NCI-H510A treated with DMSO at 0.1 percent for 48 hours (cell line): ENCODE measurements around the gene PAWR.
A peak's percentile ranks its signal among the peaks of the same experiment; 100 is the strongest.
"Not testable (repeated sequence)": the region's sequence is repeated elsewhere in the genome, so short reads cannot be mapped to it uniquely, and the experiment has no call there.

Experiments
- DNase-seq: peaks from one replicate; lab custom pipeline; 2025; lab: John Stamatoyannopoulos, UW

Gene PAWR

GRCh38 chr12:79686171-79686570, 4.6 kb downstream of the PAWR start:
- peak; percentile 19 for DNase-seq

- DNase-seq: no peak
These were observed 5.7 kb downstream of the PAWR start for GRCh38 chr12:79685068-79685467.

- not testable (repeated sequence) for DNase-seq
These were observed 6.4 kb downstream of the PAWR start for GRCh38 chr12:79684338-79684737.

- no peak for DNase-seq
These were observed 8.2 kb downstream of the PAWR start for GRCh38 chr12:79682593-79682992.

GRCh38 chr12:79681008-79681590, 9.7 kb downstream of the PAWR start:
- peak; percentile 35 for DNase-seq

GRCh38 chr12:79680051-79680450, 10.7 kb downstream of the PAWR start:
- DNase-seq: no peak

GRCh38 chr12:79678306-79678705, 12.5 kb downstream of the PAWR start:
- DNase-seq: no peak

GRCh38 chr12:79677672-79678071, 13.1 kb downstream of the PAWR start:
- DNase-seq: no peak

GRCh38 chr12:79676579-79676978, 14.2 kb downstream of the PAWR start:
- no peak for DNase-seq

GRCh38 chr12:79674629-79675028, 16.1 kb downstream of the PAWR start:
- DNase-seq: no peak

- DNase-seq: peak; percentile 53
These were observed 17.4 kb downstream of the PAWR start for GRCh38 chr12:79673354-79673753.

GRCh38 chr12:79668113-79668512, 22.7 kb downstream of the PAWR start:
- no peak for DNase-seq

- no peak for DNase-seq
These were observed 25.4 kb downstream of the PAWR start for GRCh38 chr12:79665212-79665887.

GRCh38 chr12:79664518-79664917, 26.2 kb downstream of the PAWR start:
- DNase-seq: no peak

- DNase-seq: no peak
These were observed 28.5 kb downstream of the PAWR start for GRCh38 chr12:79662046-79662811.

GRCh38 chr12:79661629-79662028, 29.1 kb downstream of the PAWR start:
- peak; percentile 31 for DNase-seq

- DNase-seq: no peak
These were observed 30.8 kb downstream of the PAWR start for GRCh38 chr12:79659961-79660431.

GRCh38 chr12:79658221-79658620, 32.5 kb downstream of the PAWR start:
- no peak for DNase-seq

GRCh38 chr12:79657136-79657535, 33.6 kb downstream of the PAWR start:
- no peak for DNase-seq

GRCh38 chr12:79655036-79655435, 35.7 kb downstream of the PAWR start:
- no peak for DNase-seq

GRCh38 chr12:79652521-79652920, 38.2 kb downstream of the PAWR start:
- no peak for DNase-seq

GRCh38 chr12:79650440-79650839, 40.3 kb downstream of the PAWR start:
- DNase-seq: no peak

- DNase-seq: no peak
These were observed 41.9 kb downstream of the PAWR start for GRCh38 chr12:79648881-79649280.
